ENCODE measurements around the gene ALMS1. TPM values are rescaled to one million over a fixed set of nuclear protein-coding genes. Genes with fewer than 3 reads are reported as not detected.
"Not testable (repeated sequence)": the region's sequence is repeated elsewhere in the genome, so short reads cannot be mapped to it uniquely, and the experiment has no call there.

The ALMS1 gene
- total RNA-seq, 1 donor from 2014 or later, result 36.3 TPM

- DNase-seq (ENCODE audit: low spot score), result not testable (repeated sequence)
These were observed 239.0 kb downstream of the ALMS1 start for GRCh38 chr2:73624625-73625024.

- DNase-seq (ENCODE audit: low spot score), result not testable (repeated sequence)
These were observed 240.6 kb downstream of the ALMS1 start for GRCh38 chr2:73626237-73626636.

GRCh38 chr2:73628493-73628892, 242.9 kb downstream of the ALMS1 start:
- not testable (repeated sequence) for DNase-seq (ENCODE audit: low spot score)

GRCh38 chr2:73630662-73631266, 245.1 kb downstream of the ALMS1 start:
- not testable (repeated sequence) for DNase-seq (ENCODE audit: low spot score)

- DNase-seq (ENCODE audit: low spot score), result not testable (repeated sequence)
These were observed 251.3 kb downstream of the ALMS1 start for GRCh38 chr2:73636977-73637376.

- DNase-seq (ENCODE audit: low spot score), result no peak
These were observed 252.8 kb downstream of the ALMS1 start for GRCh38 chr2:73638429-73638828.

GRCh38 chr2:73640511-73640911, 254.9 kb downstream of the ALMS1 start:
- DNase-seq (ENCODE audit: low spot score), result peak; percentile 59

GRCh38 chr2:73640946-73641766, 255.5 kb downstream of the ALMS1 start:
- DNase-seq (ENCODE audit: low spot score), result no peak

GRCh38 chr2:73641767-73642062, 256.1 kb downstream of the ALMS1 start:
- no peak for DNase-seq (ENCODE audit: low spot score)

- DNase-seq (ENCODE audit: low spot score), result no peak
These were observed 256.8 kb downstream of the ALMS1 start, which contains the start of gene NAT8 for GRCh38 chr2:73642338-73643018. Gene NAT8 (minus strand): TSS chr2:73642422. CDS start chr2:73641628, 794 bp downstream.

GRCh38 chr2:73647690-73648089, 262.1 kb downstream of the ALMS1 start:
- not testable (repeated sequence) for DNase-seq (ENCODE audit: low spot score)

GRCh38 chr2:73651591-73652230, 266.1 kb downstream of the ALMS1 start:
- DNase-seq (ENCODE audit: low spot score), result no peak

GRCh38 chr2:73652348-73652747, 266.7 kb downstream of the ALMS1 start:
- no peak for DNase-seq (ENCODE audit: low spot score)

GRCh38 chr2:73654175-73654574, 268.5 kb downstream of the ALMS1 start:
- DNase-seq (ENCODE audit: low spot score), result no peak

Other genes with a start within 250 kb of the ALMS1 start
- not detected for gene NOTO, start 183.3 kb upstream of the ALMS1 start, total RNA-seq
- 36.3 TPM for gene SMYD5, start 171.6 kb upstream of the ALMS1 start, total RNA-seq
- gene PRADC1, start 152.6 kb upstream of the ALMS1 start, total RNA-seq, result 19.1 TPM
- 237 TPM for gene CCT7, start 151.5 kb upstream of the ALMS1 start, total RNA-seq
- 6.6 TPM for gene FBXO41, start 101.4 kb upstream of the ALMS1 start, total RNA-seq
- not detected for gene EGR4, start 92.3 kb upstream of the ALMS1 start, total RNA-seq

Data from ureter (tissue), 1 donor.